Astrocyte (in vitro differentiated cells and primary cell): ENCODE data around the gene MTCP1. TPM values are rescaled to one million over a fixed set of nuclear protein-coding genes. Genes with fewer than 3 reads are reported as not detected.

Experiments used
- DNase-seq: peaks from one replicate; pipeline ENCODE4 v3.0.0-alpha.2; 2010; ENCODE audit warnings: low read depth
- FAIRE-seq: peaks from 2 replicates; lab custom pipeline; 2011; peaks lifted over from hg19 to GRCh38; lab: Jason Lieb, UNC
- H2AFZ ChIP-seq: 2 replicates; pipeline ENCODE4 v1.6.0; 2012; ENCODE audit warnings: low read depth, low read length, inconsistent platforms
- H3K27ac ChIP-seq: 2 replicates; pipeline ENCODE4 v1.5.1; 2011; ENCODE audit warnings: low read depth, low read length, inconsistent platforms
- H3K27me3 ChIP-seq: 2 replicates; pipeline ENCODE4 v1.6.0; 2011; ENCODE audit warnings: low read length, inconsistent platforms; ENCODE audit not compliant: insufficient read depth
- H3K36me3 ChIP-seq: 2 replicates; pipeline ENCODE4 v1.5.1; 2011; ENCODE audit warnings: low read length, inconsistent platforms; ENCODE audit not compliant: insufficient read depth
- H3K4me1 ChIP-seq: 2 replicates; pipeline ENCODE4 v1.5.1; 2011; ENCODE audit warnings: low read length, inconsistent platforms; ENCODE audit not compliant: insufficient read depth
- H3K4me2 ChIP-seq: 2 replicates; pipeline ENCODE4 v1.6.0; 2012; ENCODE audit warnings: low read length, inconsistent platforms
- H3K4me3 ChIP-seq: 2 replicates; pipeline ENCODE4 v1.5.1; 2011; ENCODE audit warnings: low read depth, mild to moderate bottlenecking, low read length, inconsistent platforms; ENCODE audit not compliant: insufficient read depth
- H3K79me2 ChIP-seq: 2 replicates; pipeline ENCODE4 v1.6.0; 2012; ENCODE audit warnings: mild to moderate bottlenecking, low read length, inconsistent platforms; ENCODE audit not compliant: insufficient read depth
- H3K9ac ChIP-seq: 2 replicates; pipeline ENCODE4 v1.6.0; 2012; ENCODE audit warnings: mild to moderate bottlenecking, low read length, inconsistent platforms
- H3K9me3 ChIP-seq: 2 replicates; pipeline ENCODE4 v1.5.1; 2012; ENCODE audit warnings: low read depth, mild to moderate bottlenecking, low read length, inconsistent platforms; ENCODE audit not compliant: insufficient read depth
- H4K20me1 ChIP-seq: 2 replicates; pipeline ENCODE4 v1.6.0; 2012; ENCODE audit warnings: low read length, inconsistent platforms; ENCODE audit not compliant: insufficient read depth
- H3K27ac Mint-ChIP-seq: one replicate; pipeline ENCODE4 v1.8.0; 2021; ENCODE audit warnings: mild to moderate bottlenecking, mixed read lengths; ENCODE audit not compliant: unreplicated experiment
- H3K27me3 Mint-ChIP-seq: one replicate; pipeline ENCODE4 v1.8.0; 2021; ENCODE audit warnings: low read depth, mixed read lengths; ENCODE audit not compliant: unreplicated experiment
- H3K36me3 Mint-ChIP-seq: one replicate; pipeline ENCODE4 v1.8.0; 2021; ENCODE audit warnings: low read depth, mixed read lengths; ENCODE audit not compliant: unreplicated experiment
- H3K4me1 Mint-ChIP-seq: one replicate; pipeline ENCODE4 v1.8.0; 2021; ENCODE audit warnings: low read depth, mixed read lengths; ENCODE audit not compliant: unreplicated experiment
- H3K4me3 Mint-ChIP-seq: one replicate; pipeline ENCODE4 v1.8.0; 2021; ENCODE audit warnings: mild to moderate bottlenecking, moderate library complexity, mixed read lengths; ENCODE audit not compliant: unreplicated experiment
- H3K9me3 Mint-ChIP-seq: one replicate; pipeline ENCODE4 v1.8.0; 2021; ENCODE audit warnings: mild to moderate bottlenecking, mixed read lengths; ENCODE audit not compliant: unreplicated experiment
- CTCF ChIP-seq: IDR thresholded peaks from 2 replicates; pipeline ENCODE4 v1.5.1; 2011; ENCODE audit warnings: low read depth, mild to moderate bottlenecking, inconsistent platforms, low read length, moderate library complexity; ENCODE audit not compliant: insufficient read depth
- EZH2 ChIP-seq: IDR thresholded peaks from 2 replicates; pipeline ENCODE4 v1.6.1; 2012; ENCODE audit warnings: mild to moderate bottlenecking, low read length, inconsistent platforms; ENCODE audit not compliant: insufficient read depth
- total RNA-seq: library from RNA; stranded (reverse); gene quantifications from 2 replicates; pipeline ENCODE4 v1.2.1, GENCODE V29; 2021

The MTCP1 gene
- total RNA-seq, 1 donor from 2014 or later: 8.9 TPM

- Histone ChIP-seq H3K9me3 (no peaks in the 10 kb centered on the region), H3K27ac (no peak overlapping the region), H3K4me2 (no peak overlapping the region), H2AFZ (no peak overlapping the region), H3K4me1 (peaks cover 3% of the 10 kb centered on the region), H3K9ac (no peak overlapping the region), H3K79me2 (peaks cover 12% of the 10 kb centered on the region), H3K4me3 (no peak overlapping the region), H3K36me3 (no peaks in the 10 kb centered on the region), H3K27me3 (no peaks in the 10 kb centered on the region), H4K20me1 (no peaks in the 10 kb centered on the region)
- Mint-ChIP-seq H3K36me3 (no peaks in the 10 kb centered on the region), H3K4me3 (peak overlapping the region; percentile 58), H3K27me3 (no peaks in the 10 kb centered on the region), H3K9me3 (no peaks in the 10 kb centered on the region), H3K4me1 (peaks cover 5% of the 10 kb centered on the region), H3K27ac (no peak overlapping the region)
- TF ChIP-seq EZH2 (no peak), CTCF (no peak)
- FAIRE-seq (no peak), DNase-seq (no peak)
Measured at GRCh38 chrX:155023907-155024833, 46.8 kb downstream of the MTCP1 start.

- no peaks in the 10 kb centered on the region for H3K36me3 ChIP-seq
- no peaks in the 10 kb centered on the region for H3K9me3 Mint-ChIP-seq
- FAIRE-seq (no peak), DNase-seq (no peak)
- no peaks in the 10 kb centered on the region for H3K9me3 ChIP-seq
- no peaks in the 10 kb centered on the region for H3K36me3 Mint-ChIP-seq
- no peaks in the 10 kb centered on the region for H3K4me1 Mint-ChIP-seq
- no peaks in the 10 kb centered on the region for H4K20me1 ChIP-seq
- H3K27me3 ChIP-seq: no peaks in the 10 kb centered on the region
- no peak within 1 kb of the TSS for H3K4me2 ChIP-seq
- no peak within 1 kb of the TSS for H3K4me3 Mint-ChIP-seq
- no peak for TF ChIP-seq CTCF
- no peak for TF ChIP-seq EZH2
- no peak within 1 kb of the TSS for H2AFZ ChIP-seq
- H3K4me1 ChIP-seq: no peaks in the 10 kb centered on the region
- H3K27ac ChIP-seq: no peak within 1 kb of the TSS
- H3K9ac ChIP-seq: no peak within 1 kb of the TSS
- no peaks in the 10 kb centered on the region for H3K27me3 Mint-ChIP-seq
- H3K4me3 ChIP-seq: no peak within 1 kb of the TSS
- no peaks in the 10 kb centered on the region for H3K79me2 ChIP-seq
- H3K27ac Mint-ChIP-seq: no peak within 1 kb of the TSS
Measured at GRCh38 chrX:155022585-155022984, 48.4 kb downstream of the MTCP1 start, which contains the start of gene F8. TSS of gene F8 (minus strand) at chrX:155022723. CDS start at chrX:155022552, 171 bp downstream.

GRCh38 chrX:155020591-155020990 is 50.3 kb downstream of the MTCP1 start:
- FAIRE-seq: no peak
- Histone ChIP-seq H3K27ac (no peak overlapping the region), H3K9me3 (no peaks in the 10 kb centered on the region)

More at GRCh38 chrX:155020591-155020990, 50.3 kb downstream of the MTCP1 start:
- Histone ChIP-seq H3K4me2 (no peak overlapping the region), H3K79me2 (no peaks in the 10 kb centered on the region), H3K9ac (no peak overlapping the region), H4K20me1 (no peaks in the 10 kb centered on the region), H2AFZ (no peak overlapping the region), H3K4me3 (no peak overlapping the region), H3K4me1 (no peaks in the 10 kb centered on the region), H3K36me3 (no peaks in the 10 kb centered on the region), H3K27me3 (no peaks in the 10 kb centered on the region)
- TF ChIP-seq EZH2 (no peak), CTCF (no peak)
- Mint-ChIP-seq H3K27me3 (no peaks in the 10 kb centered on the region), H3K9me3 (no peaks in the 10 kb centered on the region), H3K36me3 (no peaks in the 10 kb centered on the region), H3K27ac (no peak overlapping the region), H3K4me3 (no peak overlapping the region), H3K4me1 (no peaks in the 10 kb centered on the region)
- DNase-seq: no peak
